Prostate gland (tissue), 2 donors: ENCODE data around the gene GPR146. TPM values are rescaled to one million over a fixed set of nuclear protein-coding genes. Genes with fewer than 3 reads are reported as not detected.

Source experiments
- DNase-seq: peaks from one replicate; pipeline ENCODE4 v3.0.0-alpha.2; 2019; ENCODE audit warnings: low spot score
- H3K27ac ChIP-seq, 2 donors: fragments of 200-600 bp; sonication (generic); 2 replicates each; pipeline ENCODE4 v1.5.1; 2017 to 2019
- H3K27me3 ChIP-seq: fragments of 200-600 bp; sonication (generic); replicated peaks from 2 replicates; pipeline ENCODE4 v1.5.1; 2019; ENCODE audit not compliant: insufficient read depth
- H3K36me3 ChIP-seq, 2 donors: fragments of 200-600 bp; sonication (generic); 1 replicate in 1 of 2; 2 replicates in 1 of 2; pipeline versions ENCODE4 v1.5.1 to v1.8.1; 2017 to 2019
- H3K4me1 ChIP-seq: fragments of 200-600 bp; sonication (generic); replicated peaks from 2 replicates; pipeline ENCODE4 v1.5.1; 2019
- H3K4me3 ChIP-seq, 2 donors: fragments of 200-600 bp; sonication (generic); 2 replicates each; pipeline ENCODE4 v1.5.1; 2017 to 2019
- H3K9me3 ChIP-seq: fragments of 200-600 bp; sonication (generic); 2 replicates; pipeline ENCODE4 v1.5.1; 2017
- CTCF ChIP-seq, 4 experiments: fragments of 200-600 bp in 2 of 4; fragments of 450-650 bp in 2 of 4; sonication (generic) in 2 of 4; IDR thresholded peaks; 1 replicate in 3 of 4; 2 replicates in 1 of 4; pipeline ENCODE4 v1.5.1; 2016 to 2019; ENCODE audit warnings: antibody characterized with exemption in 4 of 4, mild to moderate bottlenecking in 2 of 4, moderate library complexity in 2 of 4
- POLR2A ChIP-seq: fragments of 450-650 bp; IDR thresholded peaks from one replicate; pipeline ENCODE4 v1.6.1; 2016; ENCODE audit warnings: antibody characterized with exemption, mild to moderate bottlenecking
- POLR2AphosphoS5 ChIP-seq: sonication (generic); formaldehyde crosslinking; IDR thresholded peaks from one replicate; pipeline ENCODE4 v1.6.1; 2017; ENCODE audit warnings: antibody characterized with exemption
- WGBS: methylation state at CpG from one replicate; pipeline ENCODE4 v1.1.5; 2018; 5-methylcytosine and 5-hydroxymethylcytosine counted together
- intact Hi-C: fragments of 100-400 bp; cut with DNase I; formaldehyde crosslinking; loops from one replicate; pipeline ENCODE4 v1.14.2; 2022
- total RNA-seq, 2 donors: library from RNA; depleted of rRNA; stranded (reverse); fragments of >200 nt; gene quantifications; one replicate each; pipeline ENCODE4 v1.1.0, GENCODE V29; 2016

GPR146 gene
- total RNA-seq, 2 donors from 2014 or later: 6.1 to 25.9 TPM

DNA sequence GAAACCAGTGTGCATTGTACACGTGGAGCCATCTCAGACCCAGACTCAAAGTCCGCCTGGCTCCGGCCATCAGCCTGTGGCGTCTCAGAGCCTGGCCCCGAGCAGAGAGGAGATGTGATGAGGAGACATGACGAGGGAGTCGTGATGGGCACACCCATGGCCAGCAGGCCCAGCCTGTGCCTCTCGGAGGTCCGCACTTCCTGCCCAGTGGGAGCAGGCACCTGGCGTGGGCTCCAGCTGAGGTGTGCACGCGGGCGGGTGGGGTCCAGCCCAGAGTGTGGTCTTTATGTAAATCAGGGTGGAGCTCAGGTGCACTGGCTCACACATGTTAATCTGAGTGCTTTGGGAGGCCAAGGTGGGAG is 26.0 kb upstream of the GPR146 start:
- no peak overlapping the region for H3K27ac ChIP-seq
- intact Hi-C loops: no loop called here
- TF ChIP-seq POLR2AphosphoS5 (no peak), POLR2A (no peak), CTCF (IDR thresholded peaks at IDR 0.05) (no peak)
- no peaks in the 10 kb centered on the region for H3K36me3 ChIP-seq
- no peaks in the 10 kb centered on the region for H3K9me3 ChIP-seq
- no peak for DNase-seq
- no peaks in the 10 kb centered on the region for H3K4me1 ChIP-seq
- WGBS: 86% methylated on average over 13 of the region's 13 CpGs
- H3K4me3 ChIP-seq: no peak overlapping the region
- H3K27me3 ChIP-seq: no peaks in the 10 kb centered on the region

- DNase-seq: no peak
- no peak for TF ChIP-seq CTCF (IDR thresholded peaks at IDR 0.05)
- H3K4me1 ChIP-seq: no peaks in the 10 kb centered on the region
- H3K9me3 ChIP-seq: no peaks in the 10 kb centered on the region
- no peak overlapping the region for H3K4me3 ChIP-seq
- 91% methylated on average over 14 of the region's 14 CpGs for WGBS
- no peaks in the 10 kb centered on the region for H3K36me3 ChIP-seq
- no peak overlapping the region for H3K27ac ChIP-seq
- intact Hi-C loops: no loop called here
- H3K27me3 ChIP-seq: no peaks in the 10 kb centered on the region
Measured at GRCh38 chr7:1019255-1019785, 25.0 kb upstream of the GPR146 start.

- H3K4me3 ChIP-seq: no peak overlapping the region
- no peaks in the 10 kb centered on the region for H3K9me3 ChIP-seq
- H3K27me3 ChIP-seq: no peaks in the 10 kb centered on the region
- no peaks in the 10 kb centered on the region for H3K4me1 ChIP-seq
- H3K27ac ChIP-seq: no peak overlapping the region
- H3K36me3 ChIP-seq: no peaks in the 10 kb centered on the region
- intact Hi-C loops: no loop called here
- WGBS: 97% methylated on average over 33 of the region's 42 CpGs
- no peak for DNase-seq
- TF ChIP-seq POLR2AphosphoS5 (no peak), CTCF (IDR thresholded peaks at IDR 0.05) (no peak), POLR2A (no peak)
Measured at GRCh38 chr7:1019789-1020610, 24.3 kb upstream of the GPR146 start.

GRCh38 chr7:1020849-1021251 is 23.5 kb upstream of the GPR146 start:
- no peaks in the 10 kb centered on the region for H3K36me3 ChIP-seq
- H3K4me1 ChIP-seq: no peaks in the 10 kb centered on the region
- no peak overlapping the region for H3K27ac ChIP-seq
- no peak overlapping the region for H3K4me3 ChIP-seq
- intact Hi-C loops: no loop called here
- no peak for DNase-seq
- H3K9me3 ChIP-seq: no peaks in the 10 kb centered on the region
- peak in 1 of 4 experiments; percentile 27 for TF ChIP-seq CTCF (IDR thresholded peaks at IDR 0.05)
- no peak for TF ChIP-seq POLR2AphosphoS5
- no peak for TF ChIP-seq POLR2A
- 91% methylated on average over 6 of the region's 7 CpGs for WGBS
- H3K27me3 ChIP-seq: no peaks in the 10 kb centered on the region

- TF ChIP-seq POLR2A (no peak), CTCF (IDR thresholded peaks at IDR 0.05) (no peak), POLR2AphosphoS5 (no peak)
- no peaks in the 10 kb centered on the region for H3K27me3 ChIP-seq
- no peaks in the 10 kb centered on the region for H3K4me1 ChIP-seq
- DNase-seq: no peak
- no peaks in the 10 kb centered on the region for H3K9me3 ChIP-seq
- WGBS: 93% methylated on average over 7 of the region's 7 CpGs
- intact Hi-C loops: no loop called here
- no peak overlapping the region for H3K4me3 ChIP-seq
- H3K27ac ChIP-seq: no peak overlapping the region
- H3K36me3 ChIP-seq: no peaks in the 10 kb centered on the region
Measured at GRCh38 chr7:1021366-1021765, 23.0 kb upstream of the GPR146 start.
